Neural progenitor cell (in vitro differentiated cells): ENCODE measurements around the gene DNAI4. TPM values are rescaled to one million over a fixed set of nuclear protein-coding genes. Genes with fewer than 3 reads are reported as not detected.

Experiments
- DNase-seq: peaks from one replicate; pipeline ENCODE4 v3.0.0-alpha.2; 2016; ENCODE audit warnings: low spot score
- H2AFZ ChIP-seq: fragments of 200-600 bp; sonication (generic); replicated peaks from 2 replicates; pipeline ENCODE4 v1.6.1; 2016; ENCODE audit warnings: antibody characterized with exemption
- H3F3A ChIP-seq: fragments of 200-600 bp; sonication (generic); 2 replicates; pipeline ENCODE4 v1.6.1; 2016; ENCODE audit warnings: antibody characterized with exemption, low read depth
- H3K27ac ChIP-seq: fragments of 200-600 bp; sonication (generic); 2 replicates; pipeline ENCODE4 v1.5.1; 2016; ENCODE audit warnings: mild to moderate bottlenecking
- H3K27me3 ChIP-seq: fragments of 200-600 bp; sonication (generic); 2 replicates; pipeline ENCODE4 v1.6.1; 2016; ENCODE audit warnings: mild to moderate bottlenecking, moderate library complexity
- H3K36me3 ChIP-seq: fragments of 200-600 bp; sonication (generic); 2 replicates; pipeline ENCODE4 v1.5.1; 2016
- H3K4me1 ChIP-seq: fragments of 200-600 bp; sonication (generic); 2 replicates; pipeline ENCODE4 v1.6.1; 2016; ENCODE audit warnings: mixed run types
- H3K4me2 ChIP-seq: fragments of 200-600 bp; sonication (generic); 2 replicates; pipeline ENCODE4 v1.6.1; 2016
- H3K4me3 ChIP-seq: fragments of 200-600 bp; sonication (generic); 2 replicates; pipeline ENCODE4 v1.5.1; 2016
- H3K79me2 ChIP-seq: fragments of 200-600 bp; sonication (generic); 2 replicates; pipeline ENCODE4 v1.6.1; 2016; ENCODE audit warnings: low read depth
- H3K9ac ChIP-seq: fragments of 200-600 bp; sonication (generic); 2 replicates; pipeline ENCODE4 v1.6.1; 2016
- H3K9me3 ChIP-seq: fragments of 200-600 bp; sonication (generic); 2 replicates; pipeline ENCODE4 v1.5.1; 2016; ENCODE audit warnings: low read depth
- H4K20me1 ChIP-seq: fragments of 200-600 bp; sonication (generic); 2 replicates; pipeline ENCODE4 v1.6.1; 2016; ENCODE audit warnings: low read depth
- H3K27ac Mint-ChIP-seq: 3 replicates; pipeline ENCODE4 v1.8.0; 2021; ENCODE audit warnings: mixed read lengths
- H3K27me3 Mint-ChIP-seq: 2 replicates; pipeline ENCODE4 v1.8.0; 2022; ENCODE audit warnings: low read depth, mild to moderate bottlenecking, inconsistent platforms, moderate library complexity, mixed read lengths; ENCODE audit not compliant: insufficient read depth
- H3K36me3 Mint-ChIP-seq: 3 replicates; pipeline ENCODE4 v1.8.0; 2021; ENCODE audit warnings: mixed read lengths
- H3K4me1 Mint-ChIP-seq: 3 replicates; pipeline ENCODE4 v1.8.0; 2021; ENCODE audit warnings: mixed read lengths
- H3K4me3 Mint-ChIP-seq: 3 replicates; pipeline ENCODE4 v1.8.0; 2021; ENCODE audit warnings: mild to moderate bottlenecking, moderate library complexity, mixed read lengths
- H3K9me3 Mint-ChIP-seq: 3 replicates; pipeline ENCODE4 v1.8.0; 2020; ENCODE audit warnings: mixed read lengths
- EZH2 ChIP-seq: fragments of 200-600 bp; sonication (generic); IDR thresholded peaks from 2 replicates; pipeline ENCODE4 v1.6.1; 2017; ENCODE audit warnings: antibody characterized with exemption, mild to moderate bottlenecking, moderate library complexity
- EZH2phosphoT487 ChIP-seq: fragments of 200-600 bp; sonication (generic); IDR thresholded peaks from 2 replicates; pipeline ENCODE4 v1.6.1; 2017; ENCODE audit warnings: antibody characterized with exemption
- total RNA-seq: library from RNA; depleted of rRNA; stranded (reverse); fragments of >200 nt; gene quantifications from 2 replicates; pipeline ENCODE4 v1.2.3, GENCODE V29; 2015; ENCODE audit warnings: low replicate concordance
- TF ChIP-seq, protein P1 (sequence below): fragments of 200-600 bp; sonication (generic); IDR thresholded peaks from 2 replicates; pipeline ENCODE4 v1.5.1; 2017; ENCODE audit warnings: antibody characterized with exemption, mild to moderate bottlenecking

DNAI4 gene
- total RNA-seq, 1 donor from 2014 or later, result 3.2 TPM

DNA sequence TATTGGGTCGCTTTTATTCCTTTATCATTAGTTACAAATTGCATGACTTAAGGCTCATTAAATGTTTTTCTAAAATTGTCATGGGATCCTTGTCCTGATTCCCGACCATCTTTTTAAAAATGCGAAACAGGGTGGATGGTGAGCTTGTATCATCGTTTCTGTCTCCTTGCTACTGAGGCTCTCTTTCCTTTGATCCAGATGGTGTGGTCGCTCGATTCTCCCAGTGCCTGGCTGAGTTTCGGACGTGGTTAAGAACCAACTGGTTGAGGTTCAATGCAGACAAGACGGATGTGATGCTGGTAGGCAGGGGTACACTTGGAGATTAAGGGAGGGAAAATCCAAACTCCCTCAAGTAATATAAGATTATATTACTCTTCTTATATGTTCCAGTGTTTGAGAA, 1.3 kb upstream of the DNAI4 start:
- DNase-seq, result peak; percentile 54
- H3K79me2 ChIP-seq, result peaks cover 77% of the 10 kb centered on the region
- H3K4me1 Mint-ChIP-seq, result peaks cover 36% of the 10 kb centered on the region
- TF ChIP-seq, protein P1, sequence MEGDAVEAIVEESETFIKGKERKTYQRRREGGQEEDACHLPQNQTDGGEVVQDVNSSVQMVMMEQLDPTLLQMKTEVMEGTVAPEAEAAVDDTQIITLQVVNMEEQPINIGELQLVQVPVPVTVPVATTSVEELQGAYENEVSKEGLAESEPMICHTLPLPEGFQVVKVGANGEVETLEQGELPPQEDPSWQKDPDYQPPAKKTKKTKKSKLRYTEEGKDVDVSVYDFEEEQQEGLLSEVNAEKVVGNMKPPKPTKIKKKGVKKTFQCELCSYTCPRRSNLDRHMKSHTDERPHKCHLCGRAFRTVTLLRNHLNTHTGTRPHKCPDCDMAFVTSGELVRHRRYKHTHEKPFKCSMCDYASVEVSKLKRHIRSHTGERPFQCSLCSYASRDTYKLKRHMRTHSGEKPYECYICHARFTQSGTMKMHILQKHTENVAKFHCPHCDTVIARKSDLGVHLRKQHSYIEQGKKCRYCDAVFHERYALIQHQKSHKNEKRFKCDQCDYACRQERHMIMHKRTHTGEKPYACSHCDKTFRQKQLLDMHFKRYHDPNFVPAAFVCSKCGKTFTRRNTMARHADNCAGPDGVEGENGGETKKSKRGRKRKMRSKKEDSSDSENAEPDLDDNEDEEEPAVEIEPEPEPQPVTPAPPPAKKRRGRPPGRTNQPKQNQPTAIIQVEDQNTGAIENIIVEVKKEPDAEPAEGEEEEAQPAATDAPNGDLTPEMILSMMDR, result no peak
- TF ChIP-seq EZH2, result no peak
- no peak for TF ChIP-seq EZH2phosphoT487
- no peaks in the 10 kb centered on the region for H3K27me3 Mint-ChIP-seq
- H3K9me3 Mint-ChIP-seq, result no peaks in the 10 kb centered on the region
- H4K20me1 ChIP-seq, result peaks cover 18% of the 10 kb centered on the region
- peaks cover 12% of the 10 kb centered on the region for H3K36me3 Mint-ChIP-seq
- no peaks in the 10 kb centered on the region for H3K9me3 ChIP-seq
- peak overlapping the region; percentile 85 for H3K4me2 ChIP-seq
- no peaks in the 10 kb centered on the region for H3K27me3 ChIP-seq
- peaks cover 40% of the 10 kb centered on the region for H3F3A ChIP-seq
- H3K4me1 ChIP-seq, result peaks cover 21% of the 10 kb centered on the region
- peak overlapping the region; percentile 21 for H3K9ac ChIP-seq
- no peaks in the 10 kb centered on the region for H3K36me3 ChIP-seq
- H2AFZ ChIP-seq, result peak overlapping the region; percentile 40
- peak overlapping the region; percentile 74 for H3K4me3 ChIP-seq
- H3K27ac Mint-ChIP-seq, result peak overlapping the region; percentile 72
- H3K27ac ChIP-seq, result peak overlapping the region; percentile 93
- peak overlapping the region; percentile 94 for H3K4me3 Mint-ChIP-seq

DNA sequence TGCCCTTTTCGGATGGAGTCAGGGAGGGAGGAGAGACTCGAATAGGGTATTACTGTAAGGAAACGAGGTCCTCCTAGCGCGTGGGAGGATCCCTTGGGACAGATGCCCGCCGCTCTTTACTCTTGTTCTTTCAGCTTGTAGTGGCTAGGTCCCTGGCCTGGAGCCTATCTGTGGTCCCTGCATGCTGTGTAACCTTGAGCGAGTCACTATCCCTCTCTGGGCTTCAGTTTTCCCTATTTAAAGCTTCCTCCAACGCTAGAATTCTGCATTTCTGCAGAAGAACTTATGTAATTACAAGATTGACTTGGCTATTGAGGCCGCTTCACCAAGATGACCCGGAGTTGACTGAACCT, 878 bp upstream of the DNAI4 start:
- Mint-ChIP-seq H3K36me3 (peaks cover 17% of the 10 kb centered on the region), H3K9me3 (no peaks in the 10 kb centered on the region), H3K4me1 (peaks cover 36% of the 10 kb centered on the region), H3K27ac (peak overlapping the region; percentile 92), H3K27me3 (no peaks in the 10 kb centered on the region), H3K4me3 (peak overlapping the region; percentile 94)
- H3K36me3 ChIP-seq, result no peaks in the 10 kb centered on the region
- H3K27ac ChIP-seq, result peak overlapping the region; percentile 93
- peak overlapping the region; percentile 85 for H3K4me2 ChIP-seq
- peak overlapping the region; percentile 40 for H2AFZ ChIP-seq
- peaks cover 36% of the 10 kb centered on the region for H3F3A ChIP-seq
- H3K9ac ChIP-seq, result peak overlapping the region; percentile 21
- TF ChIP-seq EZH2phosphoT487 (no peak), EZH2 (no peak)
- TF ChIP-seq, protein P1, result no peak
- peaks cover 18% of the 10 kb centered on the region for H4K20me1 ChIP-seq
- H3K4me1 ChIP-seq, result peaks cover 21% of the 10 kb centered on the region
- H3K79me2 ChIP-seq, result peaks cover 78% of the 10 kb centered on the region
- H3K9me3 ChIP-seq, result no peaks in the 10 kb centered on the region
- peak overlapping the region; percentile 74 for H3K4me3 ChIP-seq
- no peak for DNase-seq
- H3K27me3 ChIP-seq, result no peaks in the 10 kb centered on the region

DNA sequence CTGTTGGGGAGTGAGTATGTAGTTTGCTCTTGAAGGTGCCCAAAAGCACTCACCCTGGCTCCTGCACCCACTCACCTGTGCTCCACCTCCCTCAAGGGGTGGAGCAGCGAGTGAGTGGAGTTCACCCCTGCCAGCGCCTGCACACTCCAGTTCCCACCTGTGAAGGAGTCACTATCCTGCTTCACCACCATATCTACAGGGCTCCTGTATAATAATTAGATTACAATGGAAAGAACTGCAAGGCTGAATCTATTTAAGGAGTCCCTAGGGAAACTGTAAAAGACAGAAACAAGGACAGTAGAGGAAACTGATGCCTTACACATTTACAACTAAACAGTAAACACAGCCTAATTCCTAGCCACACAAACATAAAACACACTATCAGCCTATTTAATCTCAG, 4.1 kb downstream of the DNAI4 start:
- peaks cover 5% of the 10 kb centered on the region for H3K36me3 ChIP-seq
- peaks cover 10% of the 10 kb centered on the region for H3K4me1 ChIP-seq
- H2AFZ ChIP-seq, result no peak overlapping the region
- no peak overlapping the region for H3K27ac ChIP-seq
- Mint-ChIP-seq H3K27me3 (no peaks in the 10 kb centered on the region), H3K9me3 (peaks cover 12% of the 10 kb centered on the region), H3K4me3 (no peak overlapping the region), H3K36me3 (peaks cover 38% of the 10 kb centered on the region), H3K4me1 (peaks cover 16% of the 10 kb centered on the region), H3K27ac (no peak overlapping the region)
- H3K79me2 ChIP-seq, result peaks cover 41% of the 10 kb centered on the region
- H4K20me1 ChIP-seq, result peaks cover 16% of the 10 kb centered on the region
- TF ChIP-seq, protein P1, result no peak
- TF ChIP-seq EZH2, result no peak
- no peak for TF ChIP-seq EZH2phosphoT487
- no peaks in the 10 kb centered on the region for H3K27me3 ChIP-seq
- peaks cover 8% of the 10 kb centered on the region for H3F3A ChIP-seq
- H3K9ac ChIP-seq, result no peak overlapping the region
- H3K4me3 ChIP-seq, result no peak overlapping the region
- DNase-seq, result no peak
- H3K9me3 ChIP-seq, result no peaks in the 10 kb centered on the region
- H3K4me2 ChIP-seq, result no peak overlapping the region
